Neural progenitor cell (in vitro differentiated cells): Measurements from ENCODE around the gene UBE3A. TPM values are rescaled to one million over a fixed set of nuclear protein-coding genes. Genes with fewer than 3 reads are reported as not detected.

ENCODE experiments used
- DNase-seq: peaks from one replicate; pipeline ENCODE4 v3.0.0-alpha.2; 2016; ENCODE audit warnings: low spot score
- H2AFZ ChIP-seq: fragments of 200-600 bp; sonication (generic); replicated peaks from 2 replicates; pipeline ENCODE4 v1.6.1; 2016; ENCODE audit warnings: antibody characterized with exemption
- H3F3A ChIP-seq: fragments of 200-600 bp; sonication (generic); 2 replicates; pipeline ENCODE4 v1.6.1; 2016; ENCODE audit warnings: antibody characterized with exemption, low read depth
- H3K27ac ChIP-seq: fragments of 200-600 bp; sonication (generic); 2 replicates; pipeline ENCODE4 v1.5.1; 2016; ENCODE audit warnings: mild to moderate bottlenecking
- H3K27me3 ChIP-seq: fragments of 200-600 bp; sonication (generic); 2 replicates; pipeline ENCODE4 v1.6.1; 2016; ENCODE audit warnings: mild to moderate bottlenecking, moderate library complexity
- H3K36me3 ChIP-seq: fragments of 200-600 bp; sonication (generic); 2 replicates; pipeline ENCODE4 v1.5.1; 2016
- H3K4me1 ChIP-seq: fragments of 200-600 bp; sonication (generic); 2 replicates; pipeline ENCODE4 v1.6.1; 2016; ENCODE audit warnings: mixed run types
- H3K4me2 ChIP-seq: fragments of 200-600 bp; sonication (generic); 2 replicates; pipeline ENCODE4 v1.6.1; 2016
- H3K4me3 ChIP-seq: fragments of 200-600 bp; sonication (generic); 2 replicates; pipeline ENCODE4 v1.5.1; 2016
- H3K79me2 ChIP-seq: fragments of 200-600 bp; sonication (generic); 2 replicates; pipeline ENCODE4 v1.6.1; 2016; ENCODE audit warnings: low read depth
- H3K9ac ChIP-seq: fragments of 200-600 bp; sonication (generic); 2 replicates; pipeline ENCODE4 v1.6.1; 2016
- H3K9me3 ChIP-seq: fragments of 200-600 bp; sonication (generic); 2 replicates; pipeline ENCODE4 v1.5.1; 2016; ENCODE audit warnings: low read depth
- H4K20me1 ChIP-seq: fragments of 200-600 bp; sonication (generic); 2 replicates; pipeline ENCODE4 v1.6.1; 2016; ENCODE audit warnings: low read depth
- H3K27ac Mint-ChIP-seq: 3 replicates; pipeline ENCODE4 v1.8.0; 2021; ENCODE audit warnings: mixed read lengths
- H3K27me3 Mint-ChIP-seq: 2 replicates; pipeline ENCODE4 v1.8.0; 2022; ENCODE audit warnings: low read depth, mild to moderate bottlenecking, inconsistent platforms, moderate library complexity, mixed read lengths; ENCODE audit not compliant: insufficient read depth
- H3K36me3 Mint-ChIP-seq: 3 replicates; pipeline ENCODE4 v1.8.0; 2021; ENCODE audit warnings: mixed read lengths
- H3K4me1 Mint-ChIP-seq: 3 replicates; pipeline ENCODE4 v1.8.0; 2021; ENCODE audit warnings: mixed read lengths
- H3K4me3 Mint-ChIP-seq: 3 replicates; pipeline ENCODE4 v1.8.0; 2021; ENCODE audit warnings: mild to moderate bottlenecking, moderate library complexity, mixed read lengths
- H3K9me3 Mint-ChIP-seq: 3 replicates; pipeline ENCODE4 v1.8.0; 2020; ENCODE audit warnings: mixed read lengths
- EZH2 ChIP-seq: fragments of 200-600 bp; sonication (generic); IDR thresholded peaks from 2 replicates; pipeline ENCODE4 v1.6.1; 2017; ENCODE audit warnings: antibody characterized with exemption, mild to moderate bottlenecking, moderate library complexity
- EZH2phosphoT487 ChIP-seq: fragments of 200-600 bp; sonication (generic); IDR thresholded peaks from 2 replicates; pipeline ENCODE4 v1.6.1; 2017; ENCODE audit warnings: antibody characterized with exemption
- total RNA-seq: library from RNA; depleted of rRNA; stranded (reverse); fragments of >200 nt; gene quantifications from 2 replicates; pipeline ENCODE4 v1.2.3, GENCODE V29; 2015; ENCODE audit warnings: low replicate concordance
- TF ChIP-seq, protein P1 (sequence below): fragments of 200-600 bp; sonication (generic); IDR thresholded peaks from 2 replicates; pipeline ENCODE4 v1.5.1; 2017; ENCODE audit warnings: antibody characterized with exemption, mild to moderate bottlenecking

UBE3A gene
- total RNA-seq, 1 donor from 2014 or later, result 117 TPM

DNA sequence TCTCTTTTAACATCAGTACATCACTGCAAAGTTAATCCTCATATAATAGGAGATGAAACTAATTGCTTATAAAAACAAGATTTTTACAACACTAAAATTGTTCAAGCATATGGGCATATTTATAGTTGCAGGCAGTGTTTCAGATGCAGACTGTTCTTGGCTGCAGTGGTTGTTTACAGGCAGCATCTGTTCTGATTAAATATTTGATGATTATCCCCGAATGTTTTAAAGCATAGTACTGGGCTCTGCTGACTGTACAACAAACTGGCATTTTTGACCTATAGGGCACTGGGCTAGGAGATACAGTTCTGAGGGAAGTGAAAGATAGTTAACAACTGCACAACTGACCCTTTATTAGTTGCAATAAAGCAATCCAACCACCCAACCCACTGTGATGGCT is 113.6 kb downstream of the UBE3A start:
- no peaks in the 10 kb centered on the region for H3K27me3 ChIP-seq
- no peak for DNase-seq
- H2AFZ ChIP-seq, result no peak overlapping the region
- Mint-ChIP-seq H3K4me1 (peaks cover 5% of the 10 kb centered on the region), H3K4me3 (no peak overlapping the region), H3K36me3 (peaks cover 17% of the 10 kb centered on the region), H3K27me3 (peaks cover 2% of the 10 kb centered on the region), H3K9me3 (peaks cover 13% of the 10 kb centered on the region), H3K27ac (no peak overlapping the region)
- H3K4me3 ChIP-seq, result no peak overlapping the region
- H3K9me3 ChIP-seq, result no peaks in the 10 kb centered on the region
- H3K79me2 ChIP-seq, result no peaks in the 10 kb centered on the region
- no peaks in the 10 kb centered on the region for H3K4me1 ChIP-seq
- TF ChIP-seq EZH2phosphoT487 (no peak), EZH2 (no peak)
- TF ChIP-seq, protein P1, sequence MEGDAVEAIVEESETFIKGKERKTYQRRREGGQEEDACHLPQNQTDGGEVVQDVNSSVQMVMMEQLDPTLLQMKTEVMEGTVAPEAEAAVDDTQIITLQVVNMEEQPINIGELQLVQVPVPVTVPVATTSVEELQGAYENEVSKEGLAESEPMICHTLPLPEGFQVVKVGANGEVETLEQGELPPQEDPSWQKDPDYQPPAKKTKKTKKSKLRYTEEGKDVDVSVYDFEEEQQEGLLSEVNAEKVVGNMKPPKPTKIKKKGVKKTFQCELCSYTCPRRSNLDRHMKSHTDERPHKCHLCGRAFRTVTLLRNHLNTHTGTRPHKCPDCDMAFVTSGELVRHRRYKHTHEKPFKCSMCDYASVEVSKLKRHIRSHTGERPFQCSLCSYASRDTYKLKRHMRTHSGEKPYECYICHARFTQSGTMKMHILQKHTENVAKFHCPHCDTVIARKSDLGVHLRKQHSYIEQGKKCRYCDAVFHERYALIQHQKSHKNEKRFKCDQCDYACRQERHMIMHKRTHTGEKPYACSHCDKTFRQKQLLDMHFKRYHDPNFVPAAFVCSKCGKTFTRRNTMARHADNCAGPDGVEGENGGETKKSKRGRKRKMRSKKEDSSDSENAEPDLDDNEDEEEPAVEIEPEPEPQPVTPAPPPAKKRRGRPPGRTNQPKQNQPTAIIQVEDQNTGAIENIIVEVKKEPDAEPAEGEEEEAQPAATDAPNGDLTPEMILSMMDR, result no peak
- no peaks in the 10 kb centered on the region for H3K36me3 ChIP-seq
- no peak overlapping the region for H3K9ac ChIP-seq
- no peaks in the 10 kb centered on the region for H3F3A ChIP-seq
- no peaks in the 10 kb centered on the region for H4K20me1 ChIP-seq
- no peak overlapping the region for H3K27ac ChIP-seq
- no peak overlapping the region for H3K4me2 ChIP-seq

DNA sequence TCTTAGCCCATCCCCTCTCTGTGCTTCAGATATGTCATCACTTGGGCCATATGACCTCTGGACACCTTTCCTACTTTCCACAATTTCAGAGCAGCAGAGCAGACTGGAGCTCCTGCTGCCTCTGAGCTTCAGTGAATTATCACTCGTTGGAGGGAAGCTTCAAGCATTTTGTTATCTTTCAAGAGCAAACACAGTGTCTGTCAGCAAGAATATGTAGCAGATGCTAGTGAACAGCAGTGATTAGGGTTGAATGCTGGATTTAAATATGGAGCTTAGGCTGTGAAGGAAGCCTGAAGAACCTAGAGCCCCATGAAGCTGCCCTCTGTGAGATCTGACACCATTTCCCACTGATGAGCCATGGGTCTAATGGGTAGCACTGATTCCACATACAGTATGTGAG is 115.4 kb downstream of the UBE3A start:
- no peak overlapping the region for H3K4me3 ChIP-seq
- TF ChIP-seq, protein P1, result no peak
- TF ChIP-seq EZH2 (no peak), EZH2phosphoT487 (no peak)
- H3K4me3 Mint-ChIP-seq, result no peak overlapping the region
- peaks cover 17% of the 10 kb centered on the region for H3K36me3 Mint-ChIP-seq
- no peak overlapping the region for H3K9ac ChIP-seq
- H3K4me1 Mint-ChIP-seq, result no peaks in the 10 kb centered on the region
- no peaks in the 10 kb centered on the region for H4K20me1 ChIP-seq
- H3K9me3 ChIP-seq, result no peaks in the 10 kb centered on the region
- no peak overlapping the region for H3K4me2 ChIP-seq
- peaks cover 25% of the 10 kb centered on the region for H3K9me3 Mint-ChIP-seq
- H3K36me3 ChIP-seq, result no peaks in the 10 kb centered on the region
- peaks cover 2% of the 10 kb centered on the region for H3K27me3 Mint-ChIP-seq
- no peak overlapping the region for H3K27ac Mint-ChIP-seq
- H3K79me2 ChIP-seq, result no peaks in the 10 kb centered on the region
- no peak overlapping the region for H3K27ac ChIP-seq
- no peaks in the 10 kb centered on the region for H3K27me3 ChIP-seq
- H3K4me1 ChIP-seq, result no peaks in the 10 kb centered on the region
- H3F3A ChIP-seq, result no peaks in the 10 kb centered on the region
- DNase-seq, result no peak
- no peak overlapping the region for H2AFZ ChIP-seq

DNA sequence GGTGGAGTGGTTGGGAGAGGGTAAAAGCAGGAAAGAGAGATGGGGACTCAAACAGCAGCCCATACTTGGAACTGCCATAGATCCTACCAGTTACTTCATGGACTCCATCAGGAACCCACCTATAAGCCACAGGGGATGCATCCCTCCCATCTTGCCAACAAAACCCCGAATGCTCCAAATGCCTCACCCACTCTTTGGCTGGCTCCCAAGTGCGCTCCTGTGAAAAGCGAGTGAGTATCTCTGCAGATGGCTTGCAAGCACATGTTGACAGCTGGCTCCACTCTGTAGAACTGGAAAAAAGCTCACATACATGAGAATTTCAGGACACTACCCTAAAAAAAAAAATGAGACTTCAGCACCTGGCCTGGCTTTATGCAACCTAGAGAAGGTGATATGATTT is 151.0 kb downstream of the UBE3A start:
- no peaks in the 10 kb centered on the region for H3F3A ChIP-seq
- peaks cover 4% of the 10 kb centered on the region for H3K36me3 ChIP-seq
- Mint-ChIP-seq H3K4me1 (no peaks in the 10 kb centered on the region), H3K27me3 (peaks cover 2% of the 10 kb centered on the region), H3K9me3 (peaks cover 3% of the 10 kb centered on the region), H3K36me3 (no peaks in the 10 kb centered on the region), H3K4me3 (no peak overlapping the region), H3K27ac (no peak overlapping the region)
- H4K20me1 ChIP-seq, result no peaks in the 10 kb centered on the region
- no peak overlapping the region for H2AFZ ChIP-seq
- no peaks in the 10 kb centered on the region for H3K27me3 ChIP-seq
- H3K4me3 ChIP-seq, result no peak overlapping the region
- H3K27ac ChIP-seq, result no peak overlapping the region
- TF ChIP-seq EZH2, result no peak
- TF ChIP-seq, protein P1, result no peak
- TF ChIP-seq EZH2phosphoT487, result no peak
- H3K79me2 ChIP-seq, result no peaks in the 10 kb centered on the region
- H3K4me2 ChIP-seq, result no peak overlapping the region
- peaks cover 11% of the 10 kb centered on the region for H3K9me3 ChIP-seq
- H3K4me1 ChIP-seq, result no peaks in the 10 kb centered on the region
- H3K9ac ChIP-seq, result no peak overlapping the region
- no peak for DNase-seq
